Chondrocyte (in vitro differentiated cells): ENCODE results near the gene KATNBL1. TPM values are rescaled to one million over a fixed set of nuclear protein-coding genes. Genes with fewer than 3 reads are reported as not detected.

Source experiments
- total RNA-seq: library from RNA; stranded (reverse); gene quantifications from 3 replicates; pipeline ENCODE4 v1.2.1, GENCODE V29; 2021

Gene KATNBL1
- total RNA-seq, 1 donor from 2014 or later = 42.0 TPM

Other genes starting within 250 kb of the KATNBL1 start
- gene CHRM5, start 241.6 kb downstream of the KATNBL1 start, total RNA-seq = not detected in 3 replicates
- 16.5 to 27.3 TPM (median 26.4 TPM) in 3 replicates for gene AVEN, start 170.9 kb downstream of the KATNBL1 start, total RNA-seq
- gene EMC7, start 108.2 kb downstream of the KATNBL1 start, total RNA-seq = 88.6 to 106 TPM (median 98.7 TPM) in 3 replicates
- gene PGBD4, start 108.0 kb downstream of the KATNBL1 start, total RNA-seq = 1.6 to 1.8 TPM (median 1.6 TPM) in 3 replicates
- 85.8 to 107 TPM (median 90.7 TPM) in 3 replicates for gene EMC4, start 14.9 kb upstream of the KATNBL1 start, total RNA-seq
- gene SLC12A6, start 127.7 kb upstream of the KATNBL1 start, total RNA-seq = 20.0 to 25.5 TPM (median 20.8 TPM) in 3 replicates
- 152 to 166 TPM (median 158 TPM) in 3 replicates for gene NOP10, start 133.0 kb upstream of the KATNBL1 start, total RNA-seq
- gene NUTM1, start 133.2 kb upstream of the KATNBL1 start, total RNA-seq = not detected in 3 replicates
- 30.4 to 36.1 TPM (median 32.1 TPM) in 3 replicates for gene LPCAT4, start 157.1 kb upstream of the KATNBL1 start, total RNA-seq
- 106 to 116 TPM (median 106 TPM) in 3 replicates for gene GOLGA8A, start 227.7 kb upstream of the KATNBL1 start, total RNA-seq